SKM-1 (cell line): Measurements from ENCODE around the gene PPP2R2C.

Experiments
- DNase-seq: peaks from one replicate; lab custom pipeline; 2025; ENCODE audit not compliant: unreplicated experiment; lab: John Stamatoyannopoulos, UW

The PPP2R2C gene

DNA sequence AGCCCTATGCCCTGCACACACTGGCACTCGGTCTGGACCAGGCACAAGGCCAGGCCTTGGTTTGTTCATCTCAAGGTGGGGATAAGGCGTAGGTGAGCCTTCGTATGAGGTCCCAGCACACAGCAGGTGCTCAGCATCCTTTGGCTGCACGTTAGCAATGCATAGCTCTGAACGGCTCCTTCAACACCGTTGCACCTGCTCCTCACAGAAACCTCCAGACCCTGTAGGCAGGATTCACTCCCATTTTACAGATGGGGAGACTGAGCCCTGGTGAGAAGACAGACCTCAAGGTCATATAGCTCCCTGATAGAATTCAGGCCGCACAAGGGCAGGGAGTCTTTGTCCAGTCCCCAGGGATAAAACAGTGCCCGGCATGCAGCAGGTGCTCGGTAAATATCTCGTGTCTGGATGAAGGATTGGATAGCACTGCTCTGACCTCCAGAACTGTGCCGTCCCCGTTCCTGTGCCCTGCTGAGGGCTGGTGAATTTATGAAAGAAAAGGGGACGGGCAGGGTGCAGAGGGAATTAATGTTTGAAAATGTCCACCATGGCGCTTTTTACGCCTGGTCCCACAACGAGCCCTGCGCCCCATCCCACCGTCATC is 2.4 kb downstream of the PPP2R2C start:
- DNase-seq = no peak

GRCh38 chr4:6469144-6469543 is 3.3 kb downstream of the PPP2R2C start:
- no peak for DNase-seq

DNA sequence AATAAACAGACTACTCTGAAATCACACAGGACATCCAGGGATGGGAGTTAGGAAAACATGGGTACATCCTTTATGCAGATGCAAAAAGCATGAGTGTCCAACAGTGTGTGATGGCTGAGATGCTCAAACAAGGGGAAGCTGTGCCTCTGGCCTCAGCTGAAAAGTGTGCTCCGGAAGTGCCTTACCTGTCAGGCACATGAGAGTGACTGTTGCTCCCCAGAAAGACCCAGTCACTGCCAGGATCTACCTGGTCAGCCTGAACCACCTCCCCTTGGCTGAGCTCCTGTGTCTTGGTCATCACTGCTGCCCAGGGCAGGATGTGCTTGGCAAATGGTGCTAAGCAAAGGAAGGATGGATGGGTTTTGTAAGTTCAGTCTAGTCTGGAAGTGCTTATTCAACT is 4.0 kb downstream of the PPP2R2C start:
- no peak for DNase-seq

DNA sequence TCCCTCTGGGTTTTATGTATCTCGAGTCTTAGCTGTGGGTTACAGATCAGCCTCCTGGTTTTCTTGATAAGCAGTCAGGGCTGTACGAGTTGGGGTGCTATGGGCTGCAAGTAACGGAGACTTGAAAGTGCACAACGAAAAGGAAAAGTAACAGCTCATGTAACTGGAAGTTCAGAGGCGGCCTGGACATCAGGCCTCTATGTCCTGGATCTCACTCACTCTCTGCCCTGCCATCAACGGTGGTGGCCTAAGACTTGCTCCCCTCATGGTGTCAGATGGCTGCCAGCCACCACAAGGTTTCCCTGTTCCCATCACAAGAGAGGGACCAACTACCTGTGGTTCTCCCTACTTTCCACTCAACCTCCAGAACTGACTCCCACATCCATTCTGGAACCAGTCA is 4.8 kb downstream of the PPP2R2C start:
- no peak for DNase-seq

- no peak for DNase-seq
Observed at GRCh38 chr4:6466756-6467381, 5.5 kb downstream of the PPP2R2C start.

DNA sequence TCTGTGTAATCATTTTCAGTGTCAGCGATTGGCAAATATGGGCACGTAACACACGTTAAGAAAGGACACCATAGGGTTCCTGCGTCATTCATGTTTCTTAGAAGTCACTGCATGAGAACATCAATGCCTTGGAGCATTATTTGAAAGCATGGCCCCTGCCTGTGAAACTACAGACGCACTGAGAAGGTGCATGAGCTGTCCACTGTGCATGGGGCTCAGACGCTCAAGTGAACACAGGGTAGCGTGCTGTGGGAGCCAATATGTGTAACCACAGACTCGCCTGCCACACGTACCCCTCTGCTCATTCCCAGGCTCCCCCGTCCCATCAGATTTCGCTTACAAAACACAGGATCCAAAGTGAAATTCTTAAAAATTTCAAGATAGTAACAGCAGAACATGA is 6.5 kb downstream of the PPP2R2C start:
- no peak for DNase-seq

GRCh38 chr4:6464842-6465588 is 7.4 kb downstream of the PPP2R2C start:
- no peak for DNase-seq

DNA sequence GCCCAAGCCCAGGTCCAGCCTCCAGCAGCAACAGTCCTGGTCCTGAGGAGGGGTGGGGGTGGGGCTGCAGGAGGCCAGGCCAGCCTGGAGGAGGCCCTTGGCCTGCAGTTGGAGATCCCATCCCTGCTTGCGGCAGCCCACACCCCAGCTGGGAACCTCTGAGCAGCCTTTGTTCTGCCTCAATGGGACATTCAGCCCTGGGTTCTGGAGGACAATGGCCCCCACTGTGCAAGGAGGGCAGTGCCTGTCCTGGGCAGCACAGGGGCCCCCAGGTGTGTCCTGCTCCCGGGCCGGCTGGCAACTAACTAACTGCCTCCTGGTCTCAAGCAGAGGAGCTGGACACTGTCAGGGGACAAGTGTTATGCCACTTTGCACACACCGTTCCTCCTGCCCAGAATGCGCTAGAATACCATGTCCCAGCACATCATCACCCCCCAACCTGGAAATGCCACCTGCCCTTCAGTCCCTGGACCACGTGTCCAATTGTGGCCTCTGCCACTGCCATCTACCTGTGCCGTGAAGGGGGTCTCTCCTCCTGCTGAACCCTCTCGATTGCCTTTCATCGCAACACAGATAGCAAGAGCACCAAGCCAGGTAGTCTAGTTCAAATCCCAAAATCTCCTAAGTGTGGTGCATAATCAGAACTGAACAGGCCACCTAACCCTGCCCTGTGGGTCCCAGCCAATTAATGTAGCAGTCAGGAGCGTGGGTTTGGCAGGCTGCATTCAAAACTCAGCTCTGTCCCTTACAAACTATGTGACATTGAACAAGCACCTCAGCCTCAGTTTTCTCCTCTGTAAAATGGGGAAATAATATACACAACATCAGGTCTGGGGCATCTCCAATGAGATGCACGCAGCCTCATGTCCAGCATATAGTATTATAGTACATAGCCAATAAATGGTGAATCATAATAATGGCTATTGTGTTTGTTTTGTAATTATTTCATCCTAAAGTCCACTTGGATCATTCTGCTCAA is 8.8 kb downstream of the PPP2R2C start:
- no peak for DNase-seq

- no peak for DNase-seq
Observed at GRCh38 chr4:6461301-6462165, 10.9 kb downstream of the PPP2R2C start.

DNA sequence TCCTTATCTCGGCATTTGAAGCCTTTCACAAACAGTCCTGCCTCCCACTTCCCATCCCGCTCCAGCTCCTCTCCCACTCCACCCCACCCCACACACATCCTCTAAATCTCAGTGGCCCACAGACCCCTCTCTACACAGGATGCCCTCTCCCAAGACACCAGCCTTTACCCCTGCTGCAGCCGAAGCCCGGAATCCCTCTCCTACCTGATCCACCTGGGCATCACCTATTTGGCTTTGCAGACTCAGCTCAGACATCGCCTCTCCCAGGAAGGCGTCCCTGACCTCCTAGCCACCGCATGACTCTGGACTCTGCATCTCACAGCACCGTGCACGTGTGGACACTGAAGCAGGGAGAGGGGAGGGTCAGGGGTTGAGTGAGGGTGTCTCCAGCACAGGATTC is 11.5 kb downstream of the PPP2R2C start:
- no peak for DNase-seq

DNA sequence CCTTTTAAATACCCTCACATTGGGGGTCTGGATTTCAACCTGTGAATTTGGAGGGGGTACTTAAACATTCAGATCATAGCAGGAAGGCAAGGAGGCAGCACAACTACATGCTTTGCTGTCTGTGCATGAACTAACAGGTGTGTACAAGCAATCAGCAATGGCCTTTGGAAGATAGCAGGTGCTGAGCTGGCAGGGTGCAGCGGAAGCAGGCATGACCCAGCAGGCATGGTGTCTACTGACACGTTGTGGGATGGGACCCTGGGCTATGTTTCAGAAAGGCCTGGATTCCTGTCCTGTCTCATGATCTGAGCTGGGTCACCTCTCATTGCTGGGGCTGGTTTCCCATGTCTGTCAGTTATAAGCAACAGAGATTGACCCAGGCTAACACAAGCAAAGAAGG is 13.9 kb downstream of the PPP2R2C start:
- no peak for DNase-seq

DNA sequence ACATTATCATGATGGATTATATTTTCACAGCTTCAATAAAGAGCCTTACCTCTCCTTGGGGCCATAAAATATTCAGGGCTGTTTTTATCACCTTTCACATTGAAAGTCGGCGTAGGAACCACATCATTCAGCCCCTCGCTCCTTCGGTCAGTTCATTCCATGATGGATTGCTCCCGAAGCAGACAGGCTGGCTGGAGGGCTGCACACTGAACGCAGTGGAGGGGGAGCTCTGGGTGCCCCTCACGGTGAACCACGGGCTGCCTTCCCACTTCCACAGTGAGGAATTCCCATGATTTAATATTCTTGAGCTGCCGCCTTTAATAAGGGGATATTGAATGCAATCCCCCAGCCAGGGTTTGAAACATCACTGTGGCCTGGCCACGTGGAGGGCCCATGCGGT is 16.0 kb downstream of the PPP2R2C start:
- DNase-seq = no peak

- DNase-seq = no peak
Observed at GRCh38 chr4:6454112-6454910, 18.1 kb downstream of the PPP2R2C start.

DNA sequence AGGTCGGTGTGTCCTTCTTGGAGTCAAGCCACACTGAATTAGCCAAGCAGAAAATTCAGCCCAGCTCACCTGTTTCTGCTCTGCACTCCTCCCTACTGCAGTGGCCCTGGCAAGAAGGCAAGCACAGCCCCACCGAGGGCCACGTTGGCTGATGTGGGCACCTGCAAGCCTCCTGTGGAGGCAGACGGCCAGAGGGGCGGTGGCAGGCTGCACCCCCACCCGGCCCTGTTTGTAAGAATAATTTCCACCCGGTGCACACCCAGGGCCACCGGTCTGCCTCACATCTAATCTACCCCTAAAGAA is 18.8 kb downstream of the PPP2R2C start:
- DNase-seq = no peak

DNA sequence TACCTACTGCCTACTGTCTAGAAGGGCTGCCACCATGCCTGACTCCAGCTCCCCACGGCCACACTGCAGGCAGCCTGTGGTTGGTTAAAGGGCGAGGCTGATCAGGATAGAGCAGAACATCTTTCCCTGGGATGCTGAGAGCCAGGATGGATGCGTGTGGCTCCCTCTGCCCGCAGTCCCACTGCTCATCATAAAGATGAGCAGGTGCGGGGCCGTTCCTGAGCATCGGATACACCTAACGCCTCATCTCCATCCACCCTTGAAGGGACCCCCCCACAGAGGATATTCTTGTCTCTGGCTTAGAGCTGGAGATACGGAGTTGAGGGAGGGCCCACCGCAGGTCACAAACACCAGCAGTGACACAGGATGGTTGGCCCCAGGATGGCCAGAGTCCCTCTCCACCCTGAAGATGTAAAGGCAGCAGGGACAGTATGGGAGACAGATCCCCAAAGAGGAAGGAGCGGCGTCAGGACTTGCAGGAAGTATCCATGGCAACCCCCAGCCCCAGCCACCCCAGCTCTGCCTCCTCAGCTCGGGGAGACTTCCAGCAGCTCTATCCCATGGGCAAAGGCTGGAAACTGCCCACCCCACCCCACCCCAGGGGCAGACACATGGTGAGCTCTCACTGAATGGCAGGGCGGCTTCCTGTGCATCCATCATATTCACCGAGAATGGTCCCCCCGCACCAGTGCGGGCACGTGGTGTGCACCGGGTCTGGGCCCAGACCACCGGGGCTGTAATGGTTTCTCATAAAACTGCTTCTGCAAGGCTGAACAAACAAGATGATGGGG is 19.3 kb downstream of the PPP2R2C start:
- DNase-seq = no peak

GRCh38 chr4:6452116-6452896 is 20.1 kb downstream of the PPP2R2C start:
- DNase-seq = no peak

GRCh38 chr4:6451309-6451708 is 21.1 kb downstream of the PPP2R2C start:
- DNase-seq = no peak

- DNase-seq = no peak
Observed at GRCh38 chr4:6450709-6451108, 21.7 kb downstream of the PPP2R2C start.
